Measurements from ENCODE around the gene TFF1. TPM values are rescaled to one million over a fixed set of nuclear protein-coding genes. Genes with fewer than 3 reads are reported as not detected.

The TFF1 gene
- total RNA-seq, 2 donors from 2014 or later: not detected

DNA sequence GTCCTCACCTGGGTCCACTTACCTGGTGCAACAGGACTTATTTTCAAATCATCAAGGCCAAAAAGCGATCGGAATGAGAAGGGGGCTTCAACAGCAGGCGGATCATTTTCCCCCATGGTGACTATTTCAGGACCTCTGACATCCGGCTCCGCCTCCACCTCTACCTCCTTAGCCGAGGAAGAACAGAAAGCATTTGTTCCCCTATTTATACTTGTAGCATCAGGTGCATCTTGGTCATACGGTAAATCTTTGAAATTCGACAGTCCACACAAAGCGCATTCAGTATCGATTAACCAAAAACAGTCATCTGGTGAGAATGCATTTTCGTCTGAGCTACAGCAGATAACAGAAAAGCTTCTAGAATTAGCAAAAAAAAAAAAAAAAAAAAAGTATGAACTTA is 29.0 kb upstream of the TFF1 start:
- peaks cover 4 to 20% of the 10 kb centered on the region in 2 donors for H3K4me1 Mint-ChIP-seq (ENCODE audit: low read depth in 2 of 2)
- no peaks in the 10 kb centered on the region for H3K9me3 Mint-ChIP-seq
- H3K4me3 Mint-ChIP-seq: no peak overlapping the region
- H3K27me3 Mint-ChIP-seq: peaks cover 7 to 41% of the 10 kb centered on the region in 2 donors
- H3K27ac Mint-ChIP-seq: no peak overlapping the region
- DNase-seq (ENCODE audit: low spot score) (no peak), ATAC-seq (no peak)
- H3K36me3 Mint-ChIP-seq: no peaks in the 10 kb centered on the region

DNA sequence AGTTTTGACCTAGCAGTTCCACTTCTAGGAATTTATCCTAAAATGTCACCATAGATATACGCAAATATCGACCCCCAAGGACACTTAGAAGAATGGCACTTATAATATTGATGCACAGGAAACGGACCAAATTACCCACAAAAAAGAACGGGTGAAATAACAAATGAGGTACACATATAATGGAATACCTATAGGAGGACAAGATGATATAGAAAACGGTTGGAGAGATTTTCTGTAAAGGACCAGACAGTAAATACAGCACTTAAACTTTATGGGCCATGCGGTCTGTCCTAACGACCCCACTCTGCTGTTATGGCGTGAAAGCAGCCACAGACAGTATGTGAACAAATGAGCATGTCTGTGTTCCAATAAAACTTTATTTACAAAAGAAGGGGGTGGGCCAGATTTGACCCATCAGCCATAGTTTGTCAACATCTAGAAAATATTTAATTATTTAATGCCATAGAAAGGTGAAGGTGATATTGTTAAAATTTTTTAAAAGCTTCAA is 27.2 kb upstream of the TFF1 start:
- Mint-ChIP-seq H3K27me3 (peaks cover 7 to 44% of the 10 kb centered on the region in 2 donors), H3K4me1 (ENCODE audit: low read depth in 2 of 2) (peaks cover 9 to 20% of the 10 kb centered on the region in 2 donors)
- ATAC-seq: no peak

DNA sequence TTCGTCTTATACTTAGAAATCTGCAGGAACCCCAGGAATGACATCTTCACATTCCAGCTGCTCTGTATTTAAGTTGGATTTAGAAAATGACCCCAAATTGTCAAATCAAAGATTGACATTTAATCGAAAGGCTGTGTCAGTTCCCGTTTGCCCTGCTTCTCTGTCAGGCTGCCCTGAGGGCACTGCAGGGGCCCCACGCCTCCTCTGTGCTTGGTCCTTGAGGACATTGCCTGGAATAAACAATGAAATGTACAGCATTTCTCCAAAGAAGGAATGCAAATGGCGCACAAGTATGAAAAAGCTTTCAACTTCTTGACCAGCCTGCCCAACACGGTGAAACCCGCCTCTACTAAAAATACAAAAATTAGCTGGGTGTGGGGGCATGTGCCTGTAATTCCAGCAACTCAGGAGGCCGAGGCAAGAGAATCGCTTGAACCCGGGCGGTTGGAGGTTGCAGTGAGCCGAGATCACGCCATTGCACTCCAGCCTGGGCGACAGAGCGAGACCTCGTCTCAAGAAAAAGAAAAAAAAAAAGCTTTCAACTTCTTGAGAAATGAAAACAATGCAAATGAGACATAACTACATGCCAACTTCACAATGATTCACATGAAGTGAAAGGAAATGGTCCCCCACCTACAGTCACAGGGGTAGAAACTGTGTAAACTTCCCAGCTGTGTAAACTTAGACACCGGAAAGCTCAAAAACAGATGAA is 26.6 kb upstream of the TFF1 start:
- DNase-seq (ENCODE audit: low spot score): no peak
- Mint-ChIP-seq H3K9me3 (no peaks in the 10 kb centered on the region), H3K36me3 (no peaks in the 10 kb centered on the region), H3K27me3 (peaks cover 7 to 46% of the 10 kb centered on the region in 2 donors), H3K4me1 (ENCODE audit: low read depth in 2 of 2) (peaks cover 9 to 26% of the 10 kb centered on the region in 2 donors), H3K4me3 (peak overlapping the region; percentile 47), H3K27ac (peak overlapping the region; percentile 35 to 36)
- peak in 1 of 2 donors; percentile 74 for ATAC-seq

More for the DNA sequence above, 27.2 kb upstream of the TFF1 start:
- Mint-ChIP-seq H3K36me3 (no peaks in the 10 kb centered on the region), H3K9me3 (no peaks in the 10 kb centered on the region), H3K27ac (peak overlapping the region; percentile 35 to 36), H3K4me3 (peak overlapping the region; percentile 47)
- no peak for DNase-seq (ENCODE audit: low spot score)

DNA sequence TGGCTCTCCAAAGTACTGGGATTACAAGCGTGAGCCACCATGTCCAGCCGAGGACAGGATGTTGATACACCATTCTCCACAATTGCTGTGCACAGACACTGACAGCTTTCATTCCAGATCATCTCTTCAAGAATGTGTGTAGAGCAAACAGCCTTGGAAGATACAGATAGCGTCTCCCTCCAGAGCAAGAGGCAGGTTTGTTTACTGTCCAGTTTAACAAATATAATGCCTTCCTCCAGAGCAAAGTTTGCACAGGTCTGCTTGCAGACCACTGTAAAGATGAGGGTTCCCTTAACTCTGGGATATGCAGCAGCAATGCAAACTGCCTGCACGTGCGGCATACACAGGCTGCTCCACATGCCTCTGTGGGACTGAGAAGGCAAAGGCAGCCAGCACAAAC is 25.0 kb upstream of the TFF1 start:
- H3K9me3 Mint-ChIP-seq: no peaks in the 10 kb centered on the region
- H3K4me1 Mint-ChIP-seq (ENCODE audit: low read depth in 2 of 2): peaks cover 8 to 38% of the 10 kb centered on the region in 2 donors
- peaks cover 7 to 52% of the 10 kb centered on the region in 2 donors for H3K27me3 Mint-ChIP-seq
- ATAC-seq (no peak), DNase-seq (ENCODE audit: low spot score) (no peak)
- no peak overlapping the region for H3K27ac Mint-ChIP-seq
- no peak overlapping the region for H3K4me3 Mint-ChIP-seq
- H3K36me3 Mint-ChIP-seq: no peaks in the 10 kb centered on the region

DNA sequence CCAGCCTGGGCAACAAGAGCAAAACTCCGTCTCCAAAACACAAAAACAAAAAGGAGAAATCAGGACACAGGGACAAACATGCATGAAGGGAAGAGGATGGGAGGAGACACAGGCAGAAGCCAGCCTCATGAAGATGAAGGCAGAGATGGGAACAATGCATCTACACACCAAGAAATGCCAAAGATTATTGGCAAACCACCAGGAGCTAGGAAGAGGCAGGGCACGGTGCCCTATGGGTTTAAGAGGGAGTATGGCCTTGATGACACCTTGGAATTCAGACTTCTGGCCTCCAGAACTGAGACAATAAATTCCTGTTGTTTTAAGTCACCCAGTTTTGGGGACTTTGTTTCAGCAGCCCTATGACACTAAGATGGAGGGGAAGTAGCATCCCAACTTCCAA is 24.4 kb upstream of the TFF1 start:
- Mint-ChIP-seq H3K9me3 (no peaks in the 10 kb centered on the region), H3K27ac (no peak overlapping the region), H3K4me1 (ENCODE audit: low read depth in 2 of 2) (peaks cover 8 to 38% of the 10 kb centered on the region in 2 donors), H3K4me3 (no peak overlapping the region), H3K27me3 (peaks cover 7 to 51% of the 10 kb centered on the region in 2 donors), H3K36me3 (no peaks in the 10 kb centered on the region)
- ATAC-seq (no peak), DNase-seq (ENCODE audit: low spot score) (no peak)

DNA sequence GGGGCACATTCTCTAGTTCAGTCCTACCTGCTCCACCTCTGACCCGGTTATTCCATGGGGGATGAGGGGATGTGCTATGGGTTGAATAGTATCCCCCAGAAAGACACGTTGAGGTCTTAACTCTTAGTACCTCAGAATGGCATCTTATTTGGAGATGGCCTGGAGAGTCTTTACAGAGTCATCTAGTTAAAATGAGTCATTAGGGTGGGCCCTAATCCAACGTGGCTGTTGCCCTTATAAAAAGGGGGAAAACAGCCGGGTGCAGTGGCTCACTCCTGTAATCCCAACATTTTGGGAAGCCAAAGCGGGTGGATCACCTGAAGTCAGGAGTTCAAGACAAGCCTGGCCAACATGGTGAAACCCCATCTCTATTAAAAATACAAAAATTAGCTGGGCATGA is 23.9 kb upstream of the TFF1 start:
- no peak for ATAC-seq
- Mint-ChIP-seq H3K4me1 (ENCODE audit: low read depth in 2 of 2) (peaks cover 9 to 38% of the 10 kb centered on the region in 2 donors), H3K36me3 (no peaks in the 10 kb centered on the region)

DNA sequence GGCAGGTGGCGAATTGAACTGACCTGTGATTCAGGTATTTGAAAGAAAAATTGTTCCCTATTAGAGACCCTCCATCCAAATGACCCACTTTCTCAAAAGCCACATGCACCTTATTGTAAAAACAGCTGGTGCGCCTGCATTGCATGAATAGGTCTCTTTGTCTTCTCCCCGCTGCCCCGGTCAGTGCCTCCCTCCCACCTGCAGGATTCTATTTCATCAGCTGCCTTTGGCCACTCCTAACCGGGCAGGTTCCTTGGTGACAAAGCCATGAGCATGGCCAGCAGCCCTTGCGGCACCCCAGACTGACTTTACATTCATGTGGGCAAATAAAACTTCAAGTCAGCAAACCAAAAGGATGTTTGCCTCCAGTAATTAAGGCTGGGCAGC is 23.1 kb upstream of the TFF1 start:
- H3K9me3 Mint-ChIP-seq: no peaks in the 10 kb centered on the region

More for the DNA sequence above, 23.9 kb upstream of the TFF1 start:
- Mint-ChIP-seq H3K27me3 (peaks cover 7 to 49% of the 10 kb centered on the region in 2 donors), H3K9me3 (no peaks in the 10 kb centered on the region), H3K27ac (no peak overlapping the region), H3K4me3 (no peak overlapping the region)
- no peak for DNase-seq (ENCODE audit: low spot score)

DNA sequence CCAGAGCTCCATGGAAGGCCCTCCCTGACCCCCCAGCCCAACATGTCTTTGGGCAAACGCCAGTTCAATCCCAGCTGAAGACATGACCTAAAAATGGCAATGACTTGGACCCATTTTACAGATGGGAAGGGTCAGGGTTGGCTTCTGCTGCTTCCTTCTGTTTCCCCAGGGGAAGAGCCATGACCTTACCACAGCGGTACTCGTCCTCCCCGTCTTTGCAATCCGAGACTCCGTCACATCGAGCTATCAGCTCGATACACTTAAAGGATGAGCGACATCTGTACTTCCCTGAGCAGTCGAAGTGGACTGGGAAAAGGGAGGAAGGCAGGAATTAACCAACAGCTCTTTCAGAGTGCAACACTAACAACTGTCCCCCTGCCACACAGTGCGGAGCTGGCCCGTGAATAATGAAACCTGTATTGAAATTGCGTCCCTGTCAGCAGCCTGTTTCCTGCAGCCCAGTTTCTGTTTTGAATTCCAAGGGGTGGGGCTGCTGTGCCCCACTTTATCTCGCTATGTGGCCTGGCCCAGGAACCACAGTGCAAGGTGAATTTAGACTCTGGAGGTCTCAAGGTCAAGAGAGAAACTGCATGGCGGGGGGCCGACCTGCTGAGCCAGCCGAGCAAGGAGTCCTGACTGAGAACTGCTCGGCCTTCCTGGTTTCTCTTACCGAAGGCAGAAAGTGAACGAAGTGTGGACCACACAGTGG is 22.6 kb upstream of the TFF1 start:
- H3K9me3 Mint-ChIP-seq: no peaks in the 10 kb centered on the region
- peak overlapping the region in 1 of 2 donors; percentile 32 for H3K27ac Mint-ChIP-seq
- H3K36me3 Mint-ChIP-seq: no peaks in the 10 kb centered on the region
- H3K27me3 Mint-ChIP-seq: peaks cover 7 to 45% of the 10 kb centered on the region in 2 donors
- peaks cover 11 to 38% of the 10 kb centered on the region in 2 donors for H3K4me1 Mint-ChIP-seq (ENCODE audit: low read depth in 2 of 2)
- no peak for DNase-seq (ENCODE audit: low spot score)
- ATAC-seq: peak in 1 of 2 donors; percentile 71
- H3K4me3 Mint-ChIP-seq: peak overlapping the region; percentile 62

More for the DNA sequence above, 23.1 kb upstream of the TFF1 start:
- DNase-seq (ENCODE audit: low spot score) (no peak), ATAC-seq (no peak)
- no peaks in the 10 kb centered on the region for H3K36me3 Mint-ChIP-seq
- peak overlapping the region in 1 of 2 donors; percentile 32 for H3K27ac Mint-ChIP-seq
- H3K27me3 Mint-ChIP-seq: peaks cover 7 to 45% of the 10 kb centered on the region in 2 donors
- H3K4me1 Mint-ChIP-seq (ENCODE audit: low read depth in 2 of 2): peaks cover 11 to 38% of the 10 kb centered on the region in 2 donors
- H3K4me3 Mint-ChIP-seq: peak overlapping the region; percentile 62

DNA sequence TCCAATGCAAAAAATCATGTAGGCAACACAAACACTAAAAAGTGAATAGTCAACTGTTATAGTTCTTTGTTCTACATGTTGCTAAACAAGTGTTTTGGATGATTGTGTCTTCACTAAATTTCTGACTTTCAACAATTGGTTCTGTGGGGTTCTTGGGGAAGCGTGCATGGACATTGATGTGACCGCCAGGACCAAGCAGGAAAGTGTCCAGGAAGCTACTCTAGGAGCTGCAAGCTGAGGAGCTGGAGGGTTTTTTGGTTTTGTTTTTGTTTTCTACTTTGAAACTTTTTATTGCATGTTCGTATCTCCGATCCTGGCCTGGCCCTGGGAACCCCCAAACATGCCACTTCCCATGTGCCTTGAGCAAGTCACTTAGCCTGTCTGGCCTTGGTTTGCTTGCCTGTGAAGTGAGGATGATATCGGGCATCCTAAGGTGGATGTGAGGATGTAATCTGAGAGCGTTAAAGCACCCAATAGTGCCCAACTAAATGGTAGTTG is 21.6 kb upstream of the TFF1 start:
- no peaks in the 10 kb centered on the region for H3K9me3 Mint-ChIP-seq
- H3K36me3 Mint-ChIP-seq: no peaks in the 10 kb centered on the region
- H3K27me3 Mint-ChIP-seq: peaks cover 7 to 43% of the 10 kb centered on the region in 2 donors

DNA sequence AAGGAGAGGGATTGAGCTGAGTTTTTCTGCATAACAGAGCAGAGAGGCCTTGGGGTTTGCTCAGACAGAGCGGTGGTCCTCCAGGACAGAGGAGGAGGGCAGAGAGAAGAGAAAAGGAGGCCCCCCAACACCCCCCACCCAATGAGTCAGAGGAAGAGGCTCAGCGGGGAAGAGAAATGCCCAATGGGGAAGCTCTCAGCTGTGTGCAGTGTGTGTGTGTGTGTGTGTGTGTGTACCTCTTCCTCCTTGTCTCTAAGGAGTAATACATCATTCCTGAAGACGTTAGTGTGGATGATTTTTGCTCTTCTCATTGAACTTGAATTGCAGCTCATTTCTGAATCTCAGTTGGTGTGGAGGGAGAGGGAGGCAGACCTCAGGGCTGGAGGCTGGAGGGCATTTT is 20.8 kb upstream of the TFF1 start:
- Mint-ChIP-seq H3K4me3 (peak overlapping the region; percentile 46), H3K36me3 (peaks cover under 1% of the 10 kb centered on the region), H3K9me3 (peaks cover 2% of the 10 kb centered on the region), H3K27ac (peak overlapping the region in 1 of 2 donors; percentile 32), H3K4me1 (ENCODE audit: low read depth in 2 of 2) (peaks cover 11 to 30% of the 10 kb centered on the region in 2 donors), H3K27me3 (peaks cover 5 to 45% of the 10 kb centered on the region in 2 donors)
- ATAC-seq (no peak), DNase-seq (ENCODE audit: low spot score) (no peak)

More for the DNA sequence above, 21.6 kb upstream of the TFF1 start:
- Mint-ChIP-seq H3K4me1 (ENCODE audit: low read depth in 2 of 2) (peaks cover 11 to 32% of the 10 kb centered on the region in 2 donors), H3K27ac (peak overlapping the region in 1 of 2 donors; percentile 32), H3K4me3 (peak overlapping the region; percentile 46)
- no peak for ATAC-seq
- no peak for DNase-seq (ENCODE audit: low spot score)

DNA sequence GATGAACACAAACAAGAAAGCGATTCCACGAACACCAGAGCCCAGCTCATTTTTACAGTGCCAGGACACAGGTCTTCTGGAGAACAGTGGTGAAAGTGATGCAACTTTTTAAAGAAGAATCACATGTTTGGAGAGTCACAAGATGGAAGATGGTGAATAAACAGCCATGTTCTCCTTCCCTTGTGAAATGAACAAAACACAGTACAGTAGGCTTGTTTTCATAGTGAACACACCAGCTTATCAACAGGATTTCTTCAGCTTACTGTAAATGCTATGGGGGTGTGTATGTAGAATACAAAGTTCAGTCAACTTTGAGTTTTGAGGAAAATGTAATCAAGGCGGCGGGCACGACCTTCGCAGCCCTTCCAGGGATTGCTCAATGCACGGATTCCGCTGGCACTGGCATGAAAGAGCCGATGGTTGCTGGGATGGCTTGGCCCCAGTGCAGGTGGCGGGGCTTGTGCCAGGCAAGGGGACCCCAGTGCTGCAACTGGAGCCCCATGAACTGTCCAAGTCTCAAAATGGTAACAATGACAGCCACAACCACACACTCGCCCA is 19.8 kb upstream of the TFF1 start:
- Mint-ChIP-seq H3K27ac (no peak overlapping the region), H3K9me3 (peaks cover 6% of the 10 kb centered on the region), H3K4me1 (ENCODE audit: low read depth in 2 of 2) (peaks cover 11 to 27% of the 10 kb centered on the region in 2 donors), H3K4me3 (no peak overlapping the region), H3K36me3 (peaks cover 9% of the 10 kb centered on the region), H3K27me3 (peaks cover 0 to 36% of the 10 kb centered on the region in 2 donors)
- no peak for DNase-seq (ENCODE audit: low spot score)
- no peak for ATAC-seq

DNA sequence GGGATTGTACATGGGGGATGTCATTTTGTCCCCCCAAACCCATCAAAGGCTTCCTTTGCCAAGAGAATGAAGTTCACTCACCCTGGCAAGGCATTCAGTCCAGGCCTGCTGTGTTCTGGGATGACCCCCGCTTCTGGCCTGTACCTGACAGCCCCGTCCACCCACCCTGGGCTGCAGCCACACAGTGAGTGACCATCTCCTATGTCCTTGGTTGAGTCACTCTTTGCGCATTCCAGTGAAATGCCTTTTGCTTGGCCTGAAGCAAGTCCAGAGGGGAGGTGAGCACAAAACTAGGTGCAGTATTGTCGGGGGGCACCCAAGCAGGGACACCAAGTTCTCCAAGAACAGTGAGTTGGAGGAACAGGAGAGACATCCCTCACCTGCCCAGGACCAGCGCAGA is 19.3 kb upstream of the TFF1 start:
- Mint-ChIP-seq H3K27ac (no peak overlapping the region), H3K4me1 (ENCODE audit: low read depth in 2 of 2) (peaks cover 11 to 27% of the 10 kb centered on the region in 2 donors), H3K36me3 (peaks cover 9% of the 10 kb centered on the region), H3K27me3 (peaks cover 0 to 32% of the 10 kb centered on the region in 2 donors), H3K4me3 (no peak overlapping the region), H3K9me3 (peaks cover 6% of the 10 kb centered on the region)
- DNase-seq (ENCODE audit: low spot score) (no peak), ATAC-seq (no peak)

DNA sequence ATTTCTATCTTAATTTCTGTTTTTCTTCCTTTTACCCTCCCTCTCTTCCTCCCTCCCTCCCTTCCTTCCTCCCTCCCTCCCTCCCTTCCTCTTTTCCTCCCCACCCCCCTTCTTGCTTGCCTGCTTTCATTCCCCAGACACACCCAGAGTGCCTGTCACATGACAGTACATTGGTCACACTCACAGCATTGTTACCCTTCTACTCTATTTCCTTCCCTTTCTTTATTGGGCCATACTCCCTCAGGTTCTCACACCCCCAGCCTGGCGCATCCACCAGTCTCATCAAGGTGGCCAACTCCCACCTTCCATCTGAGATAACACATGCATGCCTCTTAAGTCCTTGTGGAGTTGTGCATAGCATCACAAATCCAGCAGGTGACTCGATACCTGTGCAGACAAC is 18.7 kb upstream of the TFF1 start:
- peaks cover 9% of the 10 kb centered on the region for H3K36me3 Mint-ChIP-seq
- no peak overlapping the region for H3K27ac Mint-ChIP-seq

More for the DNA sequence above, 18.7 kb upstream of the TFF1 start:
- no peak for DNase-seq (ENCODE audit: low spot score)
- Mint-ChIP-seq H3K27me3 (peaks cover 0 to 30% of the 10 kb centered on the region in 2 donors), H3K4me3 (no peak overlapping the region), H3K4me1 (ENCODE audit: low read depth in 2 of 2) (peaks cover 11 to 27% of the 10 kb centered on the region in 2 donors), H3K9me3 (peaks cover 6% of the 10 kb centered on the region)
- ATAC-seq: no peak
